GM18909 (cell line): ENCODE measurements around the gene NUDT12.

Experiments
- ATAC-seq: cut with Tn5 transposase; IDR thresholded peaks from one replicate; pipeline ENCODE4 v1.9.1; 2021; ENCODE audit warnings: mild to moderate bottlenecking; ENCODE audit not compliant: unreplicated experiment, poor library complexity

NUDT12 gene

GRCh38 chr5:103542441-103542840 lies 20.1 kb downstream of the NUDT12 start:
- no peak for ATAC-seq

- no peak for ATAC-seq
These were observed 21.0 kb downstream of the NUDT12 start for GRCh38 chr5:103541569-103541968.

GRCh38 chr5:103541114-103541513 lies 21.5 kb downstream of the NUDT12 start:
- no peak for ATAC-seq

- no peak for ATAC-seq
These were observed 22.9 kb downstream of the NUDT12 start for GRCh38 chr5:103539376-103540330.

GRCh38 chr5:103532086-103532734 lies 30.4 kb downstream of the NUDT12 start:
- no peak for ATAC-seq

- no peak for ATAC-seq
These were observed 36.2 kb downstream of the NUDT12 start for GRCh38 chr5:103526164-103526915.

- ATAC-seq, result no peak
These were observed 37.2 kb downstream of the NUDT12 start for GRCh38 chr5:103525361-103525760.

- ATAC-seq, result no peak
These were observed 39.3 kb downstream of the NUDT12 start for GRCh38 chr5:103523319-103523718.

- no peak for ATAC-seq
These were observed 40.0 kb downstream of the NUDT12 start for GRCh38 chr5:103522586-103522985.

- no peak for ATAC-seq
These were observed 43.0 kb downstream of the NUDT12 start for GRCh38 chr5:103519550-103519949.

GRCh38 chr5:103514371-103514770 lies 48.2 kb downstream of the NUDT12 start:
- ATAC-seq, result no peak

GRCh38 chr5:103513701-103514100 lies 48.9 kb downstream of the NUDT12 start:
- no peak for ATAC-seq

GRCh38 chr5:103512500-103512899 lies 50.1 kb downstream of the NUDT12 start:
- no peak for ATAC-seq

GRCh38 chr5:103511554-103511885 lies 51.1 kb downstream of the NUDT12 start:
- no peak for ATAC-seq

GRCh38 chr5:103510851-103511553 lies 51.6 kb downstream of the NUDT12 start:
- no peak for ATAC-seq

- ATAC-seq, result no peak
These were observed 56.8 kb downstream of the NUDT12 start for GRCh38 chr5:103505581-103506305.

- ATAC-seq, result no peak
These were observed 59.5 kb downstream of the NUDT12 start for GRCh38 chr5:103503066-103503465.

- ATAC-seq, result no peak
These were observed 59.9 kb downstream of the NUDT12 start for GRCh38 chr5:103502662-103503061.
